GM12873 (cell line): ENCODE results near the gene TMTC2.

Experiments used
- CTCF ChIP-seq: IDR thresholded peaks from 2 replicates; pipeline ENCODE4 v1.5.1; 2012; ENCODE audit warnings: low read depth, mild to moderate bottlenecking, moderate library complexity, low read length, control low read depth; ENCODE audit not compliant: insufficient read depth; ENCODE audit errors: missing control alignments

Gene TMTC2

GRCh38 chr12:83150465-83151189, 463.9 kb downstream of the TMTC2 start:
- TF ChIP-seq CTCF, result no peak

DNA sequence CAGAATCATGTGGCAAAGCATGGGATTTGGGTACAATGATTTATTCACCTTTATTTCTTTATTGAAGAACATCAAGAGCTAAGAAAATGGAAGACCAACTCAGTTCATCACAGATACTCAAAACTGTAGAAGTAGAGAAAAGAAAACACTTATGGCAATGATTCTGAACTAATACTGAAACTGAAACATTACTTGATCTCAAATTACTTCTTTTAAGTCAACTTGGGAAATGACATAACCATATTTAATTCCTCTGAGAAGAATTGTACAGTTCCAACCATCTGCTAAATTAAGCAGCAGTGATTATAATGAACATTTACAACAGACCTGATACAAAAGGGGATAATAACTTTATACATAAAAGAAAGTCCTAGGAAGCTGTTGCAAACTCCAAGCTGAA, 466.5 kb downstream of the TMTC2 start:
- TF ChIP-seq CTCF, result no peak

GRCh38 chr12:83156815-83157214, 470.1 kb downstream of the TMTC2 start:
- no peak for TF ChIP-seq CTCF

- TF ChIP-seq CTCF, result no peak
Measured at GRCh38 chr12:83157604-83158003, 470.9 kb downstream of the TMTC2 start.

GRCh38 chr12:83158613-83159207, 472.0 kb downstream of the TMTC2 start:
- TF ChIP-seq CTCF, result no peak

- TF ChIP-seq CTCF, result no peak
Measured at GRCh38 chr12:83161456-83161855, 474.8 kb downstream of the TMTC2 start.

DNA sequence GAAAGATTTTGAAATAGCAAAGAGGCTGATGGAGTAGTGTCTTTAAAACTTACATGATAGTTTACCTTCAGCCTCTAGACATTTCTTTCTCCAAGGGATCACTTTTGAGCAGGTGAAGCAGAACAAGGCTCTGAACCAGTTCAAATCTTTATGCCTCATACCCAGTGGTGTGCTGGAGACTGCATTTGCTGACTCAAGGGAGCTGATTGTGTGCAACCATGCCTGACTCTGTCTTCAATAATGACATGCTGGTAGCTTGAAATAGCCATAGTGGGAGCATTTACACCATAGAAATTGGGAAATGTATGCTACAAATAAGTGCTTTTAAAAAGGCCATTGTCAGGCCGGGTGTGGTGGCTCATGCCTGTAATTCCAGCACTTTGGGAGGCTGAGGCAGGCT, 482.0 kb downstream of the TMTC2 start:
- no peak for TF ChIP-seq CTCF
